GM19463 (cell line): ENCODE results near the gene AK3.
"Not testable (repeated sequence)": the region's sequence is repeated elsewhere in the genome, so short reads cannot be mapped to it uniquely, and the experiment has no call there.

Experiments
- ATAC-seq: cut with Tn5 transposase; IDR thresholded peaks from one replicate; pipeline ENCODE4 v1.9.1; 2021; ENCODE audit warnings: mild to moderate bottlenecking, moderate library complexity; ENCODE audit not compliant: unreplicated experiment

AK3 gene

GRCh38 chr9:4740638-4741364 lies at the start of gene AK3:
AK3 (minus strand) TSS chr9:4741202; CDS start chr9:4741087, 115 bp downstream.
- ATAC-seq, result peak; percentile 89

GRCh38 chr9:4788703-4789102 lies 47.7 kb upstream of the AK3 start:
- ATAC-seq, result no peak

GRCh38 chr9:4787876-4788275 lies 46.9 kb upstream of the AK3 start:
- no peak for ATAC-seq

- no peak for ATAC-seq
Measured at GRCh38 chr9:4786599-4786998, 45.6 kb upstream of the AK3 start.

GRCh38 chr9:4784403-4784802 lies 43.4 kb upstream of the AK3 start:
- ATAC-seq, result no peak

GRCh38 chr9:4783191-4783590 lies 42.2 kb upstream of the AK3 start:
- not testable (repeated sequence) for ATAC-seq

GRCh38 chr9:4781408-4781807 lies 40.4 kb upstream of the AK3 start:
- ATAC-seq, result no peak

GRCh38 chr9:4780651-4781050 lies 39.6 kb upstream of the AK3 start:
- ATAC-seq, result no peak

- not testable (repeated sequence) for ATAC-seq
Measured at GRCh38 chr9:4774958-4775357, 34.0 kb upstream of the AK3 start.

- no peak for ATAC-seq
Measured at GRCh38 chr9:4774209-4774608, 33.2 kb upstream of the AK3 start.

GRCh38 chr9:4771788-4772187 lies 30.8 kb upstream of the AK3 start:
- ATAC-seq, result no peak

- no peak for ATAC-seq
Measured at GRCh38 chr9:4769321-4770080, 28.5 kb upstream of the AK3 start.

GRCh38 chr9:4768681-4769080 lies 27.7 kb upstream of the AK3 start:
- no peak for ATAC-seq

- no peak for ATAC-seq
Measured at GRCh38 chr9:4764033-4764432, 23.0 kb upstream of the AK3 start.

GRCh38 chr9:4762886-4763541 lies 22.0 kb upstream of the AK3 start:
- no peak for ATAC-seq

- peak; percentile 89 for ATAC-seq
Measured at GRCh38 chr9:4762108-4762885, 21.3 kb upstream of the AK3 start.

- ATAC-seq, result no peak
Measured at GRCh38 chr9:4760122-4760521, 19.1 kb upstream of the AK3 start.

- no peak for ATAC-seq
Measured at GRCh38 chr9:4756420-4756819, 15.4 kb upstream of the AK3 start.

GRCh38 chr9:4755026-4755609 lies 14.1 kb upstream of the AK3 start:
- no peak for ATAC-seq

GRCh38 chr9:4754530-4754929 lies 13.5 kb upstream of the AK3 start:
- not testable (repeated sequence) for ATAC-seq
